Measurements from ENCODE around the gene HOXC5. TPM values are rescaled to one million over a fixed set of nuclear protein-coding genes. Genes with fewer than 3 reads are reported as not detected.

HOXC5 gene
- polyA plus RNA-seq, 2 of the 4 experiments (the other 2 are of a cell fraction) = 0.41 to 0.98 TPM

GRCh38 chr12:54055552-54055951 lies 22.7 kb downstream of the HOXC5 start (continued):
- TF ChIP-seq RNF2 (IDR thresholded peaks at IDR 0.05; ENCODE audit: borderline replicate concordance, low read depth) (no peak), SMC3 (IDR thresholded peaks at IDR 0.05) (no peak), HOXB13 (CRISPR knock-in tag; IDR thresholded peaks at IDR 0.05; ENCODE audit: low read depth) (no peak)

GRCh38 chr12:54056110-54056509 lies 23.3 kb downstream of the HOXC5 start:
- no peak for FAIRE-seq

GRCh38 chr12:54058128-54058768 lies 25.4 kb downstream of the HOXC5 start:
- Histone ChIP-seq H3K4me2 (no peak overlapping the region), H3K4me1 (peaks cover 12% of the 10 kb centered on the region; the same call in 2 of the 3 replicates), H3K27ac (no peak overlapping the region), H3K4me3 (no peak overlapping the region), H3K9me3 (no peaks in the 10 kb centered on the region)
- FAIRE-seq (no peak), ATAC-seq (no peak), DNase-seq (ENCODE audit: low read depth in 1 of 2, low spot score in 1 of 2) (no peak)
- WGBS (ENCODE audit: missing lambda C conversion rate) = 91% methylated on average over 14 of the region's 14 CpGs
- no peak for TF ChIP-seq ESRRA (IDR thresholded peaks at IDR 0.05; ENCODE audit: borderline replicate concordance, low read length)
- no peak for TF ChIP-seq CTCF (IDR thresholded peaks at IDR 0.05)
- ChIA-PET POLR2A (no interaction called here), CTCF (interaction anchor here (1.2 to 3.1 kb wide), 2 partner anchors 25 to 321 kb away, joined by 3 to 17 read pairs; partner anchors contain the start of gene HOXC5)

More at GRCh38 chr12:54056110-54056509, 23.3 kb downstream of the HOXC5 start:
- H3K9me3 ChIP-seq = no peaks in the 10 kb centered on the region
- DNase-seq (ENCODE audit: low read depth in 1 of 2, low spot score in 1 of 2) (no peak), ATAC-seq (no peak)
- ChIA-PET POLR2A (interaction anchor here (0.5 kb wide), 1 partner anchor 114 kb away, joined by 3 read pairs; no protein-coding TSS in a partner anchor), CTCF (interaction anchor here (1.1 to 1.5 kb wide), 4 partner anchors 9 to 152 kb away, joined by 3 to 4 read pairs (median 4); no protein-coding TSS in a partner anchor)
- H3K4me2 ChIP-seq = no peak overlapping the region
- H3K4me3 ChIP-seq = no peak overlapping the region
- no peak overlapping the region for H3K27ac ChIP-seq
- TF ChIP-seq BCL3 (IDR thresholded peaks at IDR 0.05) (no peak), CBX2 (IDR thresholded peaks at IDR 0.05; ENCODE audit: borderline replicate concordance, low read depth) (no peak), CHD4 (IDR thresholded peaks at IDR 0.05; ENCODE audit: borderline replicate concordance) (no peak), FOSL2 (IDR thresholded peaks at IDR 0.05) (no peak), FOSL2 (CRISPR knock-in tag; IDR thresholded peaks at IDR 0.05) (no peak), E2F6 (IDR thresholded peaks at IDR 0.05; ENCODE audit: borderline replicate concordance, low read depth) (no peak)
- H3K4me1 ChIP-seq = peaks cover 17% of the 10 kb centered on the region

- DNase-seq (ENCODE audit: low read depth in 1 of 2, low spot score in 1 of 2) (no peak), ATAC-seq (no peak), FAIRE-seq (no peak)
- Histone ChIP-seq H3K4me3 (no peak overlapping the region), H3K27ac (no peak overlapping the region), H3K9me3 (no peaks in the 10 kb centered on the region), H3K4me2 (no peak overlapping the region), H3K4me1 (peaks cover 9% of the 10 kb centered on the region; the same call in 2 of the 3 replicates)
- ChIA-PET CTCF (interaction anchor here (0.7 to 3.1 kb wide), 8 partner anchors 9 to 320 kb away, joined by 3 to 17 read pairs (median 3); partner anchors contain the start of gene HOXC5), POLR2A (no interaction called here)
- 79% methylated on average over 7 of the region's 7 CpGs for WGBS (ENCODE audit: missing lambda C conversion rate)
- TF ChIP-seq CTCF (IDR thresholded peaks at IDR 0.05) (no peak), NFE2L2 (conservative IDR thresholded peaks at IDR 0.05; ENCODE audit: low read length) (no peak), BCL3 (IDR thresholded peaks at IDR 0.05) (no peak), NPAS2 (CRISPR knock-in tag; IDR thresholded peaks at IDR 0.05; ENCODE audit: borderline replicate concordance) (no peak), ZNF302 (CRISPR knock-in tag; IDR thresholded peaks at IDR 0.05) (no peak), RCOR1 (IDR thresholded peaks at IDR 0.05; ENCODE audit: low read depth, low read length) (no peak), HMGXB4 (CRISPR knock-in tag; IDR thresholded peaks at IDR 0.05; ENCODE audit: borderline replicate concordance) (no peak), ATOH8 (CRISPR knock-in tag; IDR thresholded peaks at IDR 0.05; ENCODE audit: low read depth) (no peak), RFX5 (IDR thresholded peaks at IDR 0.05) (no peak), ZC3H11A (IDR thresholded peaks at IDR 0.05) (no peak)
Measured at GRCh38 chr12:54059668-54060067, 26.8 kb downstream of the HOXC5 start.
